EH (cell line): Measurements from ENCODE around the gene CCDC61.

Experiments
- DNase-seq: peaks from one replicate; pipeline ENCODE4 v3.0.0-alpha.2; 2015; ENCODE audit warnings: low read depth

CCDC61 gene

GRCh38 chr19:45994998-45995714 lies at the start of gene CCDC61:
Gene CCDC61 (plus strand): TSS chr19:45995467. CDS start chr19:46003019, 7,552 bp downstream.
- DNase-seq = peak; percentile 100

GRCh38 chr19:45947926-45948325 lies 47.3 kb upstream of the CCDC61 start:
- DNase-seq = peak; percentile 8

- DNase-seq = no peak
These were observed 43.0 kb upstream of the CCDC61 start for GRCh38 chr19:45952341-45952685.

GRCh38 chr19:45952686-45953505 lies 42.4 kb upstream of the CCDC61 start:
- DNase-seq = peak; percentile 58

- DNase-seq = no peak
These were observed 41.6 kb upstream of the CCDC61 start for GRCh38 chr19:45953676-45954075.

- DNase-seq = no peak
These were observed 41.1 kb upstream of the CCDC61 start for GRCh38 chr19:45954156-45954555.

GRCh38 chr19:45955905-45956608 lies 39.2 kb upstream of the CCDC61 start:
- DNase-seq = no peak

- DNase-seq = no peak
These were observed 36.9 kb upstream of the CCDC61 start for GRCh38 chr19:45958320-45958719.

- no peak for DNase-seq
These were observed 36.3 kb upstream of the CCDC61 start for GRCh38 chr19:45958769-45959516.

GRCh38 chr19:45959517-45960025 lies 35.7 kb upstream of the CCDC61 start:
- DNase-seq = no peak

GRCh38 chr19:45960595-45961235 lies 34.6 kb upstream of the CCDC61 start:
- no peak for DNase-seq

GRCh38 chr19:45962021-45962420 lies 33.2 kb upstream of the CCDC61 start:
- no peak for DNase-seq

GRCh38 chr19:45967246-45967645 lies 28.0 kb upstream of the CCDC61 start:
- DNase-seq = no peak

GRCh38 chr19:45968626-45969025 lies 26.6 kb upstream of the CCDC61 start:
- no peak for DNase-seq

GRCh38 chr19:45969676-45970075 lies 25.6 kb upstream of the CCDC61 start:
- no peak for DNase-seq

GRCh38 chr19:45971260-45971902 lies 23.9 kb upstream of the CCDC61 start:
- no peak for DNase-seq

GRCh38 chr19:45972081-45972946 lies 23.0 kb upstream of the CCDC61 start:
- no peak for DNase-seq

GRCh38 chr19:45972947-45973540 lies 22.2 kb upstream of the CCDC61 start:
- no peak for DNase-seq

GRCh38 chr19:45973553-45974338 lies 21.5 kb upstream of the CCDC61 start, which contains the start of gene NOVA2:
Gene NOVA2 (minus strand): TSS chr19:45973865. CDS start chr19:45973351, 514 bp downstream.
- peak; percentile 62 for DNase-seq
